CD4-positive, alpha-beta T cell treated with Interleukin-17A for 4 hours (primary cell): Measurements from ENCODE around the gene ZNF592.

ENCODE experiments used
- DNase-seq: peaks from one replicate; pipeline ENCODE4 v3.0.0-alpha.2; 2020; ENCODE audit warnings: mixed read lengths

The ZNF592 gene

DNA sequence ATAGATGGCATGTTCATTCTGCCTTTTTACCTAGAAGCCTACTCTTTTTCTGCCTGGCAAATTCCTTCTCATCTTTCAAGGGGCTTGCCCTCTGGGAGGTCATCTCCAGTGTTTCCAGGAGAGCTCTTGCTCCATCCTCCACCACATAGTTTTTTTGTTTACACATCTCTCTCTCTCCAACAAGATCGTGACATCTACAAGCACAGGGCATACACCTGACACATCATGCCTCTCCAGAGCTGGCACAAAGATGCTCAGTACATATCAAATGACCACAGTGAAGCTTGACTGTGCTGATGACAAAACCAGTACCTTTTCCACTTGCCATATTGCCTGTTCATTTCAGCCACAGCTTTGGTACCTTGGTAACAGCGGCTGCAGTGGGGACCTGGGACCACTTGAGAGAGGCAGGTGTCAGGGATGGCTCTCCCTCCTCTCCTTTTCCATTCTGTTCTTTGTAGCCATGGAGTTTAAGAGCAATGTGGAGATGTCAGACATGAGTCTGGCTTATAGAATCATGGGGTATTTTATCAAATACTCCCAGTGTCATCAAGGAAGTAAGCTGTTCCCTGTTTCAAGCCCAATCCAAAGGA lies 84.2 kb downstream of the ZNF592 start:
- DNase-seq = no peak

DNA sequence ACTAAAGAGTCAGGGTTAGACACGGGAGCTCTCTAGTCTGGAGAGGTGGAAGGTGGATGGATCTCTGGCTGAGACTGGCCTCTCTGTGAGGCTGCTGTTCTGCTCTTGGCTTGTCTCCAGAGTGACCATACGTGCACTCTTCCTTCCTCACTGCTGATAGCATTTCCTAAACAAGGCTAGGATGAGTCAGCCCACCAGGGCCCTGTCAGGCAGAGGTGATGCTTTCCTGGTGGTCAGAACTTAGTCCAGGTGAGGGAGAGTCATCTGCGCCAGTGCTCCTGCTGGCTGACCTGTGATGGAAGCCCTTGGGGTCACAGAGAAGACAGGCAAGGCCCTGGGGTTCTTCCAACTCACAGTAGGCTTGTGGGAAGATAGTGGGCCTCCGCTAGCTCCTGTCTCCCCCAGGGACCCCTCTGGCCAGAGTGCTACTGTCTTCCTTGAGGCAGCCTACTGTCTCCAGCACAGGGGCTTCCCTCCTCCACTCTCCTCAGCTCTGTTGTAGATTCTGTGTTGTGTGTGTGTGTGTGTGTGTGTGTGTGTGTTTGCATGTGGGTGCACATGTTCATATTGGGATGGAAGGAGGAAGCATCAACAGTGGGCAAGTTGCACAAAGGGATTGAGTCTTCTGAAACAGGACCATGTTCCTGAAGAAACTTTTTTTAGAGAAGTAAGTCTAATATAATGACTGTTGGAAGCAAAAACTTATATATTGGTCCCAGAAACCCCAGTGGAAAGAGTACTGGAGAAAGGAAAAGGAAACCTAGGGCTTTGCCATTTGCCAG lies 85.2 kb downstream of the ZNF592 start:
- no peak for DNase-seq

DNA sequence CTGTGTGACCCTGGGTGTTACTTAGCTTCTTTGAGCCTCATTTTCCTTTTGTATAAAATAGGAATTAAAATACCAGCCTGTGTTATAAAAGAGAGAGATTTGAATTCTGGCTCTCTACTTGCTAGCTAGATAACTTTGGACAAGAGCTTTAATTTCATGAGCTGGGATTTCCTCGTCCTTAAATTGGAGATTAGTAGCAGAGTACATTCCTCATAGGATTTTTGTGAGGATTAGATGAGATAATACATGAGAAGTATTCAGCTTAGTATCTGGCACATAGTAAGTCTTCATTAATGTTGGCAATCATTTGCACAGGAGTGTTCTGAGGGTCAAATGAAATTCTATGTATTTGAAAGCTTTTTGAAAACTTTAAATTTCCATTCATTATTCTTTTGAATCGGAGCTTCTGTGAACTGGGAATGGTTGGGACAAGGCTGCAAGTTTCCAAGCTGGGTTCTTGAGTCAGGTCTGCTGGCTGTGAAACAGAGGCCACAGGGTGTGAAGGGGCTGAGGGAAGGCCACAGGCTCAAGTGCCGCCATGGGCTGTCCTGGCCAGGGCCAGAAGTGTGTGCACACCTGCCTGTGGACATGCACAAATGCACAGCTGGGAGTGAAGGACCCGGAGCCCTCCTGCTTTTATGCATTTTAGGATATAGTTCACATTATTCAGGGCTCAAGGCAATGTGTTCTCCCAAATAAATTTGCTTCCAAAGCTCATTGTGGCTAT lies 86.0 kb downstream of the ZNF592 start:
- DNase-seq = no peak

GRCh38 chr15:84834969-84835368 lies 86.6 kb downstream of the ZNF592 start:
- DNase-seq = no peak

DNA sequence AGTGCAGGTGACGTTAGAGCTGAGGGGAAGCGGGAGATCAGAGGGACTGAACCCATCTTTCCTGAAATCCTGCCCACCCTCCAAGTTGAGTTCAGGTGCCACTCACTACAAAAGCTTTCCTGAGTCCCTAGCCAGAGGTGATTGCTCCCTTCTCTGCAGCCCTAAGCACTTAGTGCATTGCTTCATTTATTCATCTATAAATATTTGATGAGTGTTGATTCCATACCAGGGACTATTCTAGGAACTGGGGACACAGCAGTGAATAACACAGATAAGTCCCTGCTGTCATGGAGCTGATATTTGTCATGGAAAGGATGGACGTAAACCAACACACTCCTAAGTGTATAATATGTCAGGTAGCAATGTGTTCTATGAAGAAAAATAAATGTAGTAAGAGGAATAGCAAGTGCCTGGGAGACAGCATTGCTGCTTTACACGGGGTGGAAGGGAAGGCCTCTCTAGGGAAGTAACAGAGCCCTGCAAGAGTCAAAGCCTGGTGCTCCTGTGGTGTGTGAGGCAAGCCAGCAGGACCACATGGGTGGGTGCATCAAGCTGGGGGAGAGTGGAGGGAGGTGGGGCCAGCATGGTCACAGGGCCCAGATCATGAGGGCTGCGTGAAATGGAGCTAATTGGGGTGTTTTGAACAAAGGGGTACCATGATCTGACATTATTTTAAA lies 87.4 kb downstream of the ZNF592 start:
- DNase-seq = no peak

- no peak for DNase-seq
These were observed 88.5 kb downstream of the ZNF592 start for GRCh38 chr15:84836844-84837243.

GRCh38 chr15:84839714-84840113 lies 91.3 kb downstream of the ZNF592 start:
- no peak for DNase-seq

- no peak for DNase-seq
These were observed 91.9 kb downstream of the ZNF592 start for GRCh38 chr15:84840255-84840654.

GRCh38 chr15:84840741-84841429 lies 92.5 kb downstream of the ZNF592 start:
- DNase-seq = no peak

GRCh38 chr15:84842781-84843180 lies 94.4 kb downstream of the ZNF592 start:
- no peak for DNase-seq

- no peak for DNase-seq
These were observed 96.6 kb downstream of the ZNF592 start for GRCh38 chr15:84844964-84845363.

DNA sequence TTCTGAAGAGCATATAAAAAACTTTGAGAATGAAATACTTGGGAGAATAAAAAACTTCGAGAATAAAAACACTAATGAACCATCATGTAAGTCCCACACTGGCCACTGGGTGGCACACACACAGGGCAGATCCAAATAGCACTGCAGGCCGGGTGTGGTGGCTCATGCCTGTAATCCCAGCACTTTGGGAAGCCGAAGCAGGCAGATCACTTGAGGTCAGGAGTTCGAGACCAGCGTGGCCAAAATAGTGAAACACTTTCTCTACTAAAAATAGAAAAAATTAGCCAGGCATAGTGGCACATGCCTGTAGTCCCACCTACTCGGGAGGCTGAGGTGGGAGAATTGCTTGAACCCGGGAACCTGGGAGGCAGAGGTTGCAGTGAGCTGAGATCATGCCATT lies 97.2 kb downstream of the ZNF592 start:
- DNase-seq = peak; percentile 52

GRCh38 chr15:84846269-84846668 lies 97.9 kb downstream of the ZNF592 start:
- DNase-seq = no peak

DNA sequence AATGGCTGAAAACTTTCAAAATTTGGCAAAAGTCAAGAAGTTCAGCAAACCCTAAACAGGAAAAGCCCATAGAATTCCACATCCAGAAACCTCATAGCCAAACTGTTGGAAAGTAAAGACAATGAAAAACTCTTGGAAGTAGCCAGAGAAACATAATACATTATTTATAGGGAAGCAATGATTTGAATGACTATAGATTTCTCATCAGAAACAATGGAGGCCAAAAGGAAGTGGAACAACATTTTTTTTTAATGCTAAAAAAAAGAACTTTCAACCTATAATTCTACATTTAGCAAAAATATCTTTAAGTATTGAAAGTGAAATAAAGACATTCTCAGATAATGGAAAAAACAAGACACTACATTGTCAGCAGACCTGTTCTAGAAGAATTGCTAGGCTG lies 99.0 kb downstream of the ZNF592 start:
- DNase-seq = no peak

- DNase-seq = no peak
These were observed 103.8 kb downstream of the ZNF592 start for GRCh38 chr15:84852212-84852611.

GRCh38 chr15:84855136-84855535 lies 106.7 kb downstream of the ZNF592 start:
- no peak for DNase-seq

GRCh38 chr15:84855765-84856164 lies 107.4 kb downstream of the ZNF592 start:
- no peak for DNase-seq
